Measurements from ENCODE around the gene PCDHA5.
"Not testable (repeated sequence)": the region's sequence is repeated elsewhere in the genome, so short reads cannot be mapped to it uniquely, and the experiment has no call there.

Gene PCDHA5

DNA sequence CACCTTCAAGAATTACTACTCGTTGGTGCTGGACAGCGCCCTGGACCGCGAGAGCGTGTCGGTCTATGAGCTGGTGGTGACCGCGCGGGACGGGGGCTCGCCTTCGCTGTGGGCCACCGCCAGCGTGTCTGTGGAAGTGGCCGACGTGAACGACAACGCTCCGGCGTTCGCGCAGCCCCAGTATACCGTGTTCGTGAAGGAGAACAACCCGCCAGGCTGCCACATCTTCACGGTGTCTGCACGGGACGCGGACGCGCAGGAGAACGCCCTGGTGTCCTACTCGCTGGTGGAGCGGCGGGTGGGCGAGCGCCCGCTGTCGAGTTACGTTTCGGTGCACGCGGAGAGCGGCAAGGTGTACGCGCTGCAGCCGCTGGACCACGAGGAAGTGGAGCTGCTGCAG lies 1.6 kb downstream of the PCDHA5 start:
- H3K4me3 ChIP-seq (ENCODE audit: low read depth, low read length) = not testable (repeated sequence)

DNA sequence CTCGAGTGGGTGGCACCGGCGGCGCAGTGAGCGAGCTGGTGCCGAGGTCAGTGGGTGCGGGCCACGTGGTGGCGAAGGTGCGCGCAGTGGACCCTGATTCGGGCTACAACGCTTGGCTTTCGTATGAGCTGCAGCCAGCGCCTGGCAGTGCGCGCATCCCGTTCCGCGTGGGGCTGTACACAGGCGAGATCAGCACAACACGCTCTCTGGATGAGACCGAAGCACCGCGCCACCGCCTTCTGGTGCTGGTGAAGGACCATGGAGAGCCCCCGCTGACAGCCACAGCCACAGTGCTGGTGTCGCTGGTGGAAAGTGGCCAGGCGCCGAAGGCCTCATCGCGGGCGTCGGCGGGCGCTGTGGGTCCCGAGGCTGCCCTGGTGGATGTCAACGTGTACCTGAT lies 2.1 kb downstream of the PCDHA5 start:
- H3K4me3 ChIP-seq (ENCODE audit: low read depth, low read length) = no peak overlapping the region

DNA sequence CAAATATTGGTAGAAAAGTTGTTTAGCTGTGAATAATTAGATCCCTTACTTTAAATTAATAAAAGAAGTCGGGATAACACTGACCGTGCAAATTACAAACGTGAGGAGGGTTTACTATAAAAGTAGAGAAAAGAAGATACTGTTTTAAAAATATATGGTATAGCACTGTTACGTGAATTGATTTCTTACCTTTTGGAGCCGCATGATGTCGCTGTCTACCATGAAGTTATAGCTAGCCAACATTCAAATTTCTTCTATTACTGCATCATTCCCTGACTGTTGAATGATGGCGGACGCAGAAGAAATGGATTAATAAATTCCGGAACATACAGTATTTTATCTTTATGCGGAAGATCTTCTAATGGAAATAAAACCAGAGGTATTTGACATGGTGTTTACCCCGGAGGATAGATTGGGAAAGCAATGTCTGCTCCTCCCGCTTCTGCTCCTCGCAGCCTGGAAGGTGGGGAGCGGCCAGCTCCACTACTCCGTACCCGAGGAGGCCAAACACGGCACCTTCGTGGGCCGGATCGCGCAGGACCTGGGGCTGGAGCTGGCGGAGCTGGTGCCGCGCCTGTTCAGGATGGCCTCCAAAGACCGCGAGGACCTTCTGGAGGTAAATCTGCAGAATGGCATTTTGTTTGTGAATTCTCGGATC lies 6.4 kb downstream of the PCDHA5 start, which contains the start of gene PCDHA6:
TSS of gene PCDHA6 (plus strand) at position 257 of the 658 bp plus-strand sequence. CDS start at position 389, 132 bp downstream.
- peak within 1 kb of the TSS; percentile 46 for H3K4me3 ChIP-seq (ENCODE audit: low read depth, low read length)

DNA sequence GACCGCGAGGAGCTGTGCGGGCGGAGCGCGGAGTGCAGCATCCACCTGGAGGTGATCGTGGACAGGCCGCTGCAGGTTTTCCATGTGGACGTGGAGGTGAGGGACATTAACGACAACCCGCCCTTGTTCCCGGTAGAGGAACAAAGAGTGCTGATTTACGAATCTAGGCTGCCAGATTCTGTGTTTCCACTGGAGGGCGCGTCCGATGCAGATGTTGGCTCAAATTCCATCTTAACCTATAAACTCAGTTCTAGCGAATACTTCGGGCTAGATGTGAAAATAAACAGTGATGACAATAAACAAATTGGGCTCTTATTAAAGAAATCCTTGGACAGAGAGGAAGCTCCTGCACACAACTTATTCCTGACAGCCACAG lies 6.9 kb downstream of the PCDHA5 start:
- H3K4me3 ChIP-seq (ENCODE audit: low read depth, low read length) = peak overlapping the region; percentile 46

DNA sequence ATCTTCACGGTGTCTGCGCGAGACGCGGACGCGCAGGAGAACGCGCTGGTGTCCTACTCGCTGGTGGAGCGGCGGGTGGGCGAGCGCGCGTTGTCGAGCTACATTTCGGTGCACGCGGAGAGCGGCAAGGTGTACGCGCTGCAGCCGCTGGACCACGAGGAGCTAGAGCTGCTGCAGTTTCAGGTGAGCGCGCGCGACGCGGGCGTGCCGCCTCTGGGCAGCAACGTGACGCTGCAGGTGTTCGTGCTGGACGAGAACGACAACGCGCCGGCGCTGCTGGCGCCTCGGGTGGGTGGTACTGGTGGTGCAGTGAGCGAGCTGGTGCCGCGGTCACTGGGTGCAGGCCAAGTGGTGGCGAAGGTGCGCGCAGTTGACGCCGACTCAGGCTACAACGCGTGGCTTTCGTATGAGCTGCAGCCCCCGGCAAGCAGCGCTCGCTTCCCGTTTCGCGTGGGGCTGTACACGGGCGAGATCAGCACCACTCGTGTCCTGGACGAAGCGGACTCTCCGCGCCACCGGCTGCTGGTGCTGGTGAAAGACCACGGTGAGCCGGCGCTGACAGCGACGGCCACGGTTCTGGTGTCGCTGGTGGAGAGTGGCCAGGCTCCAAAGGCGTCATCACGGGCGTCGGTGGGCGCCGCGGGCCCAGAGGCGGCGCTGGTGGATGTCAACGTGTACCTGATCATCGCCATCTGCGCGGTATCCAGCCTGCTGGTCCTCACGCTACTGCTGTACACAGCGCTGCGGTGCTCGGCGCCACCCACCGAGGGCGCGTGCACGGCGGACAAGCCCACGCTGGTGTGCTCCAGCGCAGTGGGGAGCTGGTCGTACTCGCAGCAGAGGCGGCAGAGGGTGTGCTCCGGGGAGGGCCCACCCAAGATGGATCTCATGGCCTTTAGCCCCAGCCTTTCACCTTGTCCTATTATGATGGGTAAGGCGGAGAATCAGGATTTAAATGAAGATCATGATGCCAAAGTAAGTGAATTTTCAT lies 8.4 kb downstream of the PCDHA5 start:
- not testable (repeated sequence) for H3K4me3 ChIP-seq (ENCODE audit: low read depth, low read length)

DNA sequence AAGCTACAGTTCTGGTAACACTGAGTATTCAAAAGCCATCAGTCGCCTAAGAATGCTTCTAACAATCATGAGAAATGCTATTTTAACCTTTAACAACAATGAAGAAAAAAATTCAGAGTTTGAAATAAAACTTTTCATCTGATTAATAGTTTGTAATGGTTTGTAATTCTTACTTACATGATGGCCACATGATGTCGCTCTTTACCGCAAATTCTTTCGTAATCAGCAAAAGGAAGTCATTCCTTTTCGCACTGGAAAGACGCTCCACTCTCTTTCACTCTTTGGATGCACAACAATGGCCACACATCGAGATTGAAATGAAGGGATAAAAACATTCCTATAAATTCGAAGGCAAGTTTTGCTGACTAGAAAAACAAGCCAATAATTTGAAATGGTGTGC lies 12.6 kb downstream of the PCDHA5 start, which contains the start of gene PCDHA7:
TSS of gene PCDHA7 (plus strand) at position 277 of the 400 bp plus-strand sequence. CDS start at position 392, 115 bp downstream.
- H3K4me3 ChIP-seq (ENCODE audit: low read depth, low read length) = peak within 1 kb of the TSS; percentile 35

DNA sequence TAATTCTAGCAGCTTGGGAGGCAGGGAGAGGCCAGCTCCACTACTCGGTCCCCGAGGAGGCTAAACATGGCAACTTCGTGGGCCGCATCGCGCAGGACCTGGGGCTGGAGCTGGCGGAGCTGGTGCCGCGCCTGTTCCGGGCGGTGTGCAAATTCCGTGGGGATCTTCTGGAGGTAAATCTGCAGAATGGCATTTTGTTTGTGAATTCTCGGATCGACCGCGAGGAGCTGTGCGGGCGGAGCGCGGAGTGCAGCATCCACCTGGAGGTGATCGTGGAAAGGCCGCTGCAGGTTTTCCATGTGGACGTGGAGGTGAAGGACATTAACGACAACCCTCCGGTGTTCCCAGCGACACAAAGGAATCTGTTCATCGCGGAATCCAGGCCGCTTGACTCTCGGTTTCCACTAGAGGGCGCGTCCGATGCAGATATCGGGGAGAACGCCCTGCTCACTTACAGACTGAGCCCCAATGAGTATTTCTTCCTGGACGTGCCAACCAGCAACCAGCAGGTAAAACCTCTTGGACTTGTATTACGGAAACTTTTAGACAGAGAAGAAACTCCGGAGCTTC lies 13.1 kb downstream of the PCDHA5 start:
- H3K4me3 ChIP-seq (ENCODE audit: low read depth, low read length) = peak overlapping the region; percentile 35

DNA sequence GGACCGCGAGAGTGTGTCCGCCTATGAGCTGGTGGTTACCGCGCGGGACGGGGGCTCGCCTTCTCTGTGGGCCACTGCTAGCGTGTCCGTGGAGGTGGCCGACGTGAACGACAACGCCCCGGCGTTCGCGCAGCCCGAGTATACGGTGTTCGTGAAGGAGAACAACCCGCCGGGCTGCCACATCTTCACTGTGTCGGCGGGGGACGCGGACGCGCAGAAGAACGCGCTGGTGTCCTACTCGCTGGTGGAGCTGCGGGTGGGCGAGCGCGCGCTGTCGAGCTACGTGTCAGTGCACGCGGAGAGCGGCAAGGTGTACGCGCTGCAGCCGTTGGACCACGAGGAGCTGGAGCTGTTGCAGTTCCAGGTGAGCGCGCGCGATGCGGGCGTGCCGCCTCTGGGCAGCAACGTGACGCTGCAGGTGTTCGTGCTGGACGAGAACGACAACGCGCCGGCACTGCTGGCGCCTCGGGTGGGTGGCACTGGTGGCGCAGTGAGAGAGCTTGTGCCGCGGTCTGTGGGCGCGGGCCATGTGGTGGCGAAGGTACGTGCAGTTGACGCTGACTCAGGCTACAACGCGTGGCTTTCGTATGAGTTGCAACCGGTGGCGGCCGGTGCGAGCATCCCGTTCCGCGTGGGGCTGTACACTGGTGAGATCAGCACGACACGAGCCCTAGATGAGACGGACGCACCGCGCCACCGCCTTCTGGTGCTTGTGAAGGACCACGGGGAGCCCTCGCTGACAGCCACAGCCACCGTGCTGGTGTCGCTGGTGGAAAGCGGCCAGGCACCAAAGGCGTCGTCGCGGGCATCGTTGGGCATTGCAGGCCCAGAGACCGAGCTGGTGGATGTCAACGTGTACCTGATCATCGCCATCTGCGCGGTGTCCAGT lies 14.5 kb downstream of the PCDHA5 start:
- no peak overlapping the region for H3K4me3 ChIP-seq (ENCODE audit: low read depth, low read length)

DNA sequence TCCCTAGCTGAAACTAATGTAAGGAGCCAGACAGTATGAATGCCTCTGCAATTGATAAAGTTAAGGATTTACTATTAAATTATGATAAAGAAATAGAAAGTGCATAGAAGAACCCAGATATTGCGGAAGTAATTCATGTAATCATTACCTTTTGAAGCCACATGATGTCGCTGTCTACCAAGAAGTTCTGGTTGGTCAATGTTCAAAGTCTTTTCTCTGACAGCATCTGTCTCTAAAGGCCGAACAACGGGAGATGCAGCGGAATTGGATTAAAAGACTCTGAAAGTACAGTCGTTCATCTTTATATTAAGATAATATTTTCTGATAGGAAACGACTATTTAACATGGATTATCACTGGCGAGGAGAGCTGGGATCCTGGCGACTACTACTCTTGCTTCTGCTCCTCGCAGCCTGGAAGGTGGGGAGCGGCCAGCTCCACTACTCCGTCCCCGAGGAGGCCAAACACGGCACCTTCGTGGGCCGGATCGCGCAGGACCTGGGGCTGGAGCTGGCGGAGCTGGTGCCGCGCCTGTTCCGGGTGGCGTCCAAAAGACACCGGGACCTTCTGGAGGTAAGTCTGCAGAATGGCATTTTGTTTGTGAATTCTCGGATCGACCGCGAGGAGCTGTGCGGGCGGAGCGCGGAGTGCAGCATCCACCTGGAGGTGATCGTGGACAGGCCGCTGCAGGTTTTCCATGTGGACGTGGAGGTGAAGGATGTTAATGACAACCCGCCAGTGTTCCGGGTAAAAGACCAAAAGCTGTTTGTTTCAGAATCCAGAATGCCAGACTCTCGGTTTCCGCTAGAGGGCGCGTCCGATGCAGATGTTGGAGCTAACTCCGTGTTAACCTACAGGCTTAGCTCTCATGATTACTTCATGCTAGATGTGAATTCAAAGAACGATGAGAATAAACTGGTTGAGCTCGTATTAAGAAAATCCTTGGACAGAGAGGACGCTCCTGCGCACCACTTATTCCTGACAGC lies 19.9 kb downstream of the PCDHA5 start, which contains the start of gene PCDHA8:
TSS of gene PCDHA8 (plus strand) at position 210 of the 985 bp plus-strand sequence. CDS start at position 345, 135 bp downstream.
- no peak within 1 kb of the TSS for H3K4me3 ChIP-seq (ENCODE audit: low read depth, low read length)

DNA sequence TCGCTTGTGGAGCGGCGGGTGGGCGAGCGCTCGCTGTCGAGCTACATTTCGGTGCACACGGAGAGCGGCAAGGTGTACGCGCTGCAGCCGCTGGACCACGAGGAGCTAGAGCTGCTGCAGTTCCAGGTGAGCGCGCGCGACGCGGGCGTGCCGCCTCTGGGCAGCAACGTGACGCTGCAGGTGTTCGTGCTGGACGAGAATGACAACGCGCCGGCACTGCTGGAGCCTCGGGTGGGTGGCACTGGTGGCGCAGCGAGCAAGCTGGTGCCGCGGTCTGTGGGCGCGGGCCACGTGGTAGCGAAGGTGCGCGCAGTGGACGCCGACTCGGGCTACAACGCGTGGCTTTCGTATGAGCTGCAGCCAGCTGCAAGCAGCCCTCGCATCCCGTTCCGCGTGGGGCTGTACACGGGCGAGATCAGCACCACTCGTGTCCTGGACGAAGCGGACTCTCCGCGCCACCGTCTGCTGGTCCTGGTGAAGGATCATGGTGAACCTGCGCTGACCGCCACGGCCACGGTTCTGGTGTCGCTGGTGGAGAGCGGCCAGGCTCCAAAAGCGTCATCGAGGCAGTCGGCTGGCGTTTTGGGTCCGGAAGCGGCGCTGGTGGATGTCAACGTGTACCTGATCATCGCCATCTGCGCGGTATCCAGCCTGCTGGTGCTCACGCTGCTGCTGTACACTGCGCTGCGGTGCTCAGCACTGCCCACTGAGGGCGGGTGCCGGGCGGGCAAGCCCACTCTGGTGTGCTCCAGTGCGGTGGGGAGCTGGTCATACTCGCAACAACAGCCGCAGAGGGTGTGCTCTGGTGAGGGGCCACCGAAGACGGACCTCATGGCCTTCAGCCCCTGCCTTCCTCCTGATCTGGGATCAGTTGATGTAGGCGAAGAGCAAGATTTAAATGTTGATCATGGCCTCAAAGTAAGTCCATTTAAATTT lies 21.7 kb downstream of the PCDHA5 start:
- H3K4me3 ChIP-seq (ENCODE audit: low read depth, low read length) = no peak overlapping the region

DNA sequence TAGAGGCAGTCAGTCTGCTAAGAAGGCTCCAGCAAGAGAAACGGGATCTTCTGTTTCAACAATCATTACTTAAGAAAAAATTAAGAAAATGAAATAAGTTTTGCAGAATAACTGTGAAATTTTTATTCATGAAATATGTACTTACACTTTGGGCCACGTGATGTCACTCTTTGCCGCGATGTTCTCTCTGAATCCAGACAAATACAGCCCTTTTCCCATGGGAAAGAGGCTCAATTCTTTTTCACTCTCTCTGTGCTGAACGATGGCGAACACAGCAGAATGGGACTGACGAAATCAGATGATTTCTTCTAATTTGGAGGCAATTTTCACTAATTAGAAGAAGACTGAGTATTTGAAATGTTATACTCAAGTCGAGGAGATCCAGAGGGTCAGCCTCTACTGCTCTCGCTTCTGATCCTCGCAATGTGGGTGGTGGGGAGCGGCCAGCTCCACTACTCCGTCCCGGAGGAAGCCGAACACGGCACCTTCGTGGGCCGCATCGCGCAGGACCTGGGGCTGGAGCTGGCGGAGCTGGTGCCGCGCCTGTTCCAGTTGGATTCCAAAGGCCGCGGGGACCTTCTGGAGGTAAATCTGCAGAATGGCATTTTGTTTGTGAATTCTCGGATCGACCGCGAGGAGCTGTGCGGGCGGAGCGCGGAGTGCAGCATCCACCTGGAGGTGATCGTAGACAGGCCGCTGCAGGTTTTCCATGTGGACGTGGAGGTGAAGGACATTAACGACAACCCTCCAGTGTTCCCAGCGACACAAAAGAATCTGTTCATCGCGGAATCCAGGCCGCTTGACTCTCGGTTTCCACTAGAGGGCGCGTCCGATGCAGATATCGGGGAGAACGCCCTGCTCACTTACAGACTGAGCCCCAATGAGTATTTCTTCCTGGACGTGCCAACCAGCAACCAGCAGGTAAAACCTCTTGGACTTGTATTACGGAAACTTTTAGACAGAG lies 27.0 kb downstream of the PCDHA5 start, which contains the start of gene PCDHA9:
TSS of gene PCDHA9 (plus strand) at position 244 of the 964 bp plus-strand sequence. CDS start at position 358, 114 bp downstream.
- peak within 1 kb of the TSS; percentile 14 for H3K4me3 ChIP-seq (ENCODE audit: low read depth, low read length)

DNA sequence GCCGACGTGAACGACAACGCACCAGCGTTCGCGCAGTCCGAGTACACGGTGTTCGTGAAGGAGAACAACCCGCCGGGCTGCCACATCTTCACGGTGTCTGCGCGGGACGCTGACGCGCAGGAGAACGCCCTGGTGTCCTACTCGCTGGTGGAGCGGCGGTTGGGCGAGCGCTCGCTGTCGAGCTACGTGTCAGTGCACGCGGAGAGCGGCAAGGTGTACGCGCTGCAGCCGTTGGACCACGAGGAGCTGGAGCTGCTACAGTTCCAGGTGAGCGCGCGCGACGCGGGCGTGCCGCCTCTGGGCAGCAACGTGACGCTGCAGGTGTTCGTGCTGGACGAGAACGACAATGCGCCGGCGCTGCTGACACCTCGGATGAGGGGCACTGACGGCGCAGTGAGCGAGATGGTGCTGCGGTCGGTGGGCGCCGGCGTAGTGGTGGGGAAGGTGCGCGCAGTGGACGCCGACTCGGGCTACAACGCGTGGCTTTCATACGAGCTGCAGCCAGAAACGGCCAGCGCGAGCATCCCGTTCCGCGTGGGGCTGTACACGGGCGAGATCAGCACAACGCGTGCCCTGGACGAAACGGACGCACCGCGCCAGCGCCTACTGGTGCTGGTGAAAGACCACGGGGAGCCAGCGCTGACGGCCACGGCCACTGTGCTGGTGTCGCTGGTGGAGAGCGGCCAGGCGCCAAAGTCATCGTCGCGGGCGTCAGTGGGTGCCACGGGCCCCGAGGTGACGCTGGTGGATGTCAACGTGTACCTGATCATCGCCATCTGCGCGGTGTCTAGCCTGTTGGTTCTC lies 28.6 kb downstream of the PCDHA5 start:
- not testable (repeated sequence) for H3K4me3 ChIP-seq (ENCODE audit: low read depth, low read length)

DNA sequence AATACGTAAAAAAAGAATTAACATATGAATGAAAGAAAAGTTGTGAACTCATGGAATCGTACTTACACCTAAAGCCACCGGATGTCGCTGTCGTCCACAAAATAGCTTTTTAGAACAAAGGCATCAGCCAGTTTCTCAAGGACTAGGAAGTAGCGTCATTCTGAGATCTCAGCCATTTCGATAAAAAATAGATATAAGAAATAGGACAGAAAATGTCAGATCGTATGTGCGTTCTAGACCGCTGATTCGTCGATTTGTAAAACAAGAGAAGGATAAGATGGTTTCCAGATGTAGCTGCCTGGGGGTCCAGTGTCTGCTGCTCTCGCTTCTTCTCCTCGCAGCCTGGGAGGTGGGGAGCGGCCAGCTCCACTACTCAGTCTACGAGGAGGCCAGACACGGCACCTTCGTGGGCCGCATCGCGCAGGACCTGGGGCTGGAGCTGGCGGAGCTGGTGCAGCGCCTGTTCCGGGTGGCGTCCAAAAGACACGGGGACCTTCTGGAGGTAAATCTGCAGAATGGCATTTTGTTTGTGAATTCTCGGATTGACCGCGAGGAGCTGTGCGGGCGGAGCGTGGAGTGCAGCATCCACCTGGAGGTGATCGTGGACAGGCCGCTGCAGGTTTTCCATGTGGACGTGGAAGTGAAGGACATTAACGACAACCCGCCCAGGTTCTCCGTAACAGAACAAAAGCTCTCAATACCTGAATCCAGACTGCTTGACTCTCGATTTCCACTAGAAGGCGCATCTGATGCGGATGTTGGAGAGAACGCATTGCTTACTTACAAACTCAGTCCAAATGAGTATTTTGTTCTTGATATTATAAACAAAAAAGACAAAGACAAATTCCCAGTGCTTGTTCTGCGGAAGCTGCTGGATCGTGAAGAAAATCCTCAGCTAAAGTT lies 34.6 kb downstream of the PCDHA5 start, which contains the start of gene PCDHA10:
TSS of gene PCDHA10 (plus strand) at position 126 of the 903 bp plus-strand sequence. CDS start at position 278, 152 bp downstream.
- peak within 1 kb of the TSS; percentile 36 for H3K4me3 ChIP-seq (ENCODE audit: low read depth, low read length)

DNA sequence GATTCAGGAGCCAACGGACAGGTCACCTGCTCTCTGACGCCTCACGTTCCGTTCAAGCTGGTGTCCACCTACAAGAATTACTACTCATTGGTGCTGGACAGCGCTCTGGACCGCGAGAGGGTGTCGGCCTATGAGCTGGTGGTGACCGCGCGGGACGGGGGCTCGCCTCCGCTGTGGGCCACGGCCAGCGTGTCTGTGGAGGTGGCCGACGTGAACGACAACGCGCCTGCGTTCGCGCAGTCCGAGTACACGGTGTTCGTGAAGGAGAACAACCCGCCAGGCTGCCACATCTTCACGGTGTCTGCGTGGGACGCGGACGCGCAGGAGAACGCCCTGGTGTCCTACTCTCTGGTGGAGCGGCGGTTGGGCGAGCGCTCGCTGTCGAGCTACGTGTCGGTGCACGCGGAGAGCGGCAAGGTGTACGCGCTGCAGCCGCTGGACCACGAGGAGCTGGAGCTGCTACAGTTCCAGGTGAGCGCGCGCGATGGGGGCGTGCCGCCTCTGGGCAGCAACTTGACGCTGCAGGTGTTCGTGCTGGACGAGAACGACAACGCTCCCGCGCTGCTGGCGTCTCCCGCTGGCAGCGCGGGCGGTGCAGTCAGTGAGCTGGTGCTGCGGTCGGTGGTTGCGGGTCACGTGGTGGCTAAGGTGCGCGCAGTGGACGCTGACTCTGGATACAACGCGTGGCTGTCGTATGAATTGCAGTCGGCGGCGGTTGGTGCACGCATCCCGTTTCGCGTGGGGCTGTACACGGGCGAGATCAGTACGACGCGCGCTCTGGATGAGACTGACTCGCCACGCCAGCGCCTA lies 36.0 kb downstream of the PCDHA5 start:
- H3K4me3 ChIP-seq (ENCODE audit: low read depth, low read length) = no peak overlapping the region
